ENCODE results near the gene EDN1. TPM values are rescaled to one million over a fixed set of nuclear protein-coding genes. Genes with fewer than 3 reads are reported as not detected.

The EDN1 gene
- total and polyA plus RNA-seq, 9 of the 15 experiments (the other 6 are each of a cell fraction or from before 2014, with no cell fraction given), result 0.03 to 0.06 TPM; not detected in 7

DNA sequence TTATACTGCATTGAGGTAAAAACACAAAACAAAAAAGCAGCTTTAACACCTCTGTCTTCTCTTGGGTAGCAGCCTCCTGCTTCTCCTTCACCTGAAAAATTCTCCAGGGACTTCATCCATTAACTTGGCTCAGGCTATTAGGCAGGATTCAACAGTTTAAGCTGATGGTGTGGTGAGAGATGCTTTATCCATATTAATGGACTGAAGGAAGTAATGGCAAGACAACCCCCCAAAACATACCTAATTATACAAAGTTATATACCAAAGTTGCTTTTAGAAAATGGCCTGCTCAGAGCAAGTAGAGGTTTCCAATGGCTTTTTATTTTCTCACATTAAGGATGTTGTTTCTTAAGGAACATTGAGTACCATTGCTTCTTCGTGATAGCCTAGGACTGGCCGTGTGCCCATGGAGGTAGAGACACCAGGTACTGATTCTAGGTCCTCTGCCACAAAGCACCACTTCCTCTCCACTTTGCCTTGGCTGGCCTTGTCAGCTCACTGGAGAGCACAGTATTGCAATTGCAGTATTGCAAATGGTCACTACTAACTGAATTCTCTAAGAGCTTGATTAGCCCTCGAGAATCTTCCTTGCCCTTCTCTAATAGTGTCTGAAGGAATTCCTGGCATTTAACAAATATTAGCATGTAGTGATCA lies 7.3 kb downstream of the EDN1 start:
- H3K27me3 ChIP-seq (ENCODE audit: control insufficient read depth in 2 of 2, insufficient read depth in 2 of 2, low read length in 2 of 2), result peaks cover 5 to 17% of the 10 kb centered on the region in 2 experiments; a peak in 4 of 5 replicates
- no peaks in the 10 kb centered on the region for H3K36me3 ChIP-seq (ENCODE audit: control insufficient read depth, insufficient read depth, low read length)
- H2AFZ ChIP-seq (ENCODE audit: low read depth, low read length), result no peak overlapping the region
- H4K20me1 ChIP-seq (replicated peaks; ENCODE audit: control insufficient read depth, insufficient read depth, low read length), result no peaks in the 10 kb centered on the region
- CTCF ChIA-PET (ENCODE audit: low intra/inter-chr PET ratio), result no interaction called here
- H3K9me3 ChIP-seq (replicated peaks; ENCODE audit: control insufficient read depth, insufficient read depth, low read depth, low read length), result no peaks in the 10 kb centered on the region
- no peaks in the 10 kb centered on the region for H3K9me1 ChIP-seq (ENCODE audit: control insufficient read depth, insufficient read depth, low read length)
- intact Hi-C loops (cut with micrococcal nuclease) (no loop called here), in situ Hi-C loops (cut with MboI) (no loop called here)
- ATAC-seq, result no peak
- 0% methylated on average over 3 of the region's 3 CpGs for WGBS (ENCODE audit: insufficient coverage, low coverage, missing lambda C conversion rate)
- H3K4me2 ChIP-seq (ENCODE audit: insufficient read depth, low read length), result no peak overlapping the region
- no peak overlapping the region for H3K4me3 ChIP-seq
- no peak overlapping the region for H3K9ac ChIP-seq (ENCODE audit: insufficient read depth in 1 of 2, low read depth in 2 of 2, low read length in 2 of 2)
- no peaks in the 10 kb centered on the region for H3K79me2 ChIP-seq (ENCODE audit: control insufficient read depth, insufficient read depth, low read length)
- BruUV-seq (replicated peaks), result no TSS peak
- FAIRE-seq, result no peak
- H3K4me1 ChIP-seq (replicated peaks in 1 of 2; ENCODE audit: control insufficient read depth in 2 of 2, insufficient read depth in 2 of 2, low read length in 2 of 2), result no peaks in the 10 kb centered on the region
- no peak for DNase-seq (ENCODE audit: extremely low read depth in 1 of 4, low spot score in 3 of 4)
- H3K27ac ChIP-seq (ENCODE audit: extremely low read depth, low read depth, low read length), result no peak overlapping the region
- POLR2A ChIA-PET, result interaction anchor here (0.6 to 0.7 kb wide), 2 partner anchors 94 to 575 kb away, joined by 3 read pairs; no protein-coding TSS in a partner anchor
- TF ChIP-seq, protein P1, sequence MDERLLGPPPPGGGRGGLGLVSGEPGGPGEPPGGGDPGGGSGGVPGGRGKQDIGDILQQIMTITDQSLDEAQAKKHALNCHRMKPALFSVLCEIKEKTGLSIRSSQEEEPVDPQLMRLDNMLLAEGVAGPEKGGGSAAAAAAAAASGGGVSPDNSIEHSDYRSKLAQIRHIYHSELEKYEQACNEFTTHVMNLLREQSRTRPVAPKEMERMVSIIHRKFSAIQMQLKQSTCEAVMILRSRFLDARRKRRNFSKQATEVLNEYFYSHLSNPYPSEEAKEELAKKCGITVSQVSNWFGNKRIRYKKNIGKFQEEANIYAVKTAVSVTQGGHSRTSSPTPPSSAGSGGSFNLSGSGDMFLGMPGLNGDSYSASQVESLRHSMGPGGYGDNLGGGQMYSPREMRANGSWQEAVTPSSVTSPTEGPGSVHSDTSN (CRISPR knock-in tag; IDR thresholded peaks at IDR 0.05; ENCODE audit: low read depth), result no peak
- TF ChIP-seq, protein P1 (tag; conservative IDR thresholded peaks at IDR 0.05; ENCODE audit: low read depth), result no peak
- TF ChIP-seq, protein P2, sequence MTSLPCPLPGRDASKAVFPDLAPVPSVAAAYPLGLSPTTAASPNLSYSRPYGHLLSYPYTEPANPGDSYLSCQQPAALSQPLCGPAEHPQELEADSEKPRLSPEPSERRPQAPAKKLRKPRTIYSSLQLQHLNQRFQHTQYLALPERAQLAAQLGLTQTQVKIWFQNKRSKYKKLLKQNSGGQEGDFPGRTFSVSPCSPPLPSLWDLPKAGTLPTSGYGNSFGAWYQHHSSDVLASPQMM (CRISPR knock-in tag; IDR thresholded peaks at IDR 0.05), result no peak
- TF ChIP-seq SNRNP70 (optimal IDR thresholded peaks at IDR 0.05; ENCODE audit: low read depth, low read length) (no peak), ESRRB (CRISPR knock-in tag; IDR thresholded peaks at IDR 0.05; ENCODE audit: borderline replicate concordance) (no peak), TCF7 (IDR thresholded peaks at IDR 0.05; ENCODE audit: borderline replicate concordance) (no peak), ATF1 (CRISPR knock-in tag; IDR thresholded peaks at IDR 0.05) (no peak), ATF1 (tag; IDR thresholded peaks at IDR 0.05) (no peak), TBP (optimal IDR thresholded peaks at IDR 0.05; ENCODE audit: low read depth, low read length) (no peak), KLF13 (tag; IDR thresholded peaks at IDR 0.05; ENCODE audit: borderline replicate concordance, low read depth) (no peak)
- TF ChIP-seq, protein P3, sequence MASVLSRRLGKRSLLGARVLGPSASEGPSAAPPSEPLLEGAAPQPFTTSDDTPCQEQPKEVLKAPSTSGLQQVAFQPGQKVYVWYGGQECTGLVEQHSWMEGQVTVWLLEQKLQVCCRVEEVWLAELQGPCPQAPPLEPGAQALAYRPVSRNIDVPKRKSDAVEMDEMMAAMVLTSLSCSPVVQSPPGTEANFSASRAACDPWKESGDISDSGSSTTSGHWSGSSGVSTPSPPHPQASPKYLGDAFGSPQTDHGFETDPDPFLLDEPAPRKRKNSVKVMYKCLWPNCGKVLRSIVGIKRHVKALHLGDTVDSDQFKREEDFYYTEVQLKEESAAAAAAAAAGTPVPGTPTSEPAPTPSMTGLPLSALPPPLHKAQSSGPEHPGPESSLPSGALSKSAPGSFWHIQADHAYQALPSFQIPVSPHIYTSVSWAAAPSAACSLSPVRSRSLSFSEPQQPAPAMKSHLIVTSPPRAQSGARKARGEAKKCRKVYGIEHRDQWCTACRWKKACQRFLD (CRISPR knock-in tag; IDR thresholded peaks at IDR 0.05), result no peak
- TF ChIP-seq, protein P4, sequence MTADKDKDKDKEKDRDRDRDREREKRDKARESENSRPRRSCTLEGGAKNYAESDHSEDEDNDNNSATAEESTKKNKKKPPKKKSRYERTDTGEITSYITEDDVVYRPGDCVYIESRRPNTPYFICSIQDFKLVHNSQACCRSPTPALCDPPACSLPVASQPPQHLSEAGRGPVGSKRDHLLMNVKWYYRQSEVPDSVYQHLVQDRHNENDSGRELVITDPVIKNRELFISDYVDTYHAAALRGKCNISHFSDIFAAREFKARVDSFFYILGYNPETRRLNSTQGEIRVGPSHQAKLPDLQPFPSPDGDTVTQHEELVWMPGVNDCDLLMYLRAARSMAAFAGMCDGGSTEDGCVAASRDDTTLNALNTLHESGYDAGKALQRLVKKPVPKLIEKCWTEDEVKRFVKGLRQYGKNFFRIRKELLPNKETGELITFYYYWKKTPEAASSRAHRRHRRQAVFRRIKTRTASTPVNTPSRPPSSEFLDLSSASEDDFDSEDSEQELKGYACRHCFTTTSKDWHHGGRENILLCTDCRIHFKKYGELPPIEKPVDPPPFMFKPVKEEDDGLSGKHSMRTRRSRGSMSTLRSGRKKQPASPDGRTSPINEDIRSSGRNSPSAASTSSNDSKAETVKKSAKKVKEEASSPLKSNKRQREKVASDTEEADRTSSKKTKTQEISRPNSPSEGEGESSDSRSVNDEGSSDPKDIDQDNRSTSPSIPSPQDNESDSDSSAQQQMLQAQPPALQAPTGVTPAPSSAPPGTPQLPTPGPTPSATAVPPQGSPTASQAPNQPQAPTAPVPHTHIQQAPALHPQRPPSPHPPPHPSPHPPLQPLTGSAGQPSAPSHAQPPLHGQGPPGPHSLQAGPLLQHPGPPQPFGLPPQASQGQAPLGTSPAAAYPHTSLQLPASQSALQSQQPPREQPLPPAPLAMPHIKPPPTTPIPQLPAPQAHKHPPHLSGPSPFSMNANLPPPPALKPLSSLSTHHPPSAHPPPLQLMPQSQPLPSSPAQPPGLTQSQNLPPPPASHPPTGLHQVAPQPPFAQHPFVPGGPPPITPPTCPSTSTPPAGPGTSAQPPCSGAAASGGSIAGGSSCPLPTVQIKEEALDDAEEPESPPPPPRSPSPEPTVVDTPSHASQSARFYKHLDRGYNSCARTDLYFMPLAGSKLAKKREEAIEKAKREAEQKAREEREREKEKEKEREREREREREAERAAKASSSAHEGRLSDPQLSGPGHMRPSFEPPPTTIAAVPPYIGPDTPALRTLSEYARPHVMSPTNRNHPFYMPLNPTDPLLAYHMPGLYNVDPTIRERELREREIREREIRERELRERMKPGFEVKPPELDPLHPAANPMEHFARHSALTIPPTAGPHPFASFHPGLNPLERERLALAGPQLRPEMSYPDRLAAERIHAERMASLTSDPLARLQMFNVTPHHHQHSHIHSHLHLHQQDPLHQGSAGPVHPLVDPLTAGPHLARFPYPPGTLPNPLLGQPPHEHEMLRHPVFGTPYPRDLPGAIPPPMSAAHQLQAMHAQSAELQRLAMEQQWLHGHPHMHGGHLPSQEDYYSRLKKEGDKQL (CRISPR knock-in tag; IDR thresholded peaks at IDR 0.05; ENCODE audit: borderline replicate concordance), result no peak
